Bladder microvascular endothelial cell (primary cell): ENCODE measurements around the gene MFSD8. TPM values are rescaled to one million over a fixed set of nuclear protein-coding genes. Genes with fewer than 3 reads are reported as not detected.

ENCODE experiments used
- total RNA-seq: library from RNA; depleted of rRNA; stranded (reverse); fragments of >200 nt; gene quantifications from 2 replicates; pipeline ENCODE4 v1.2.3, GENCODE V29; 2014

The MFSD8 gene, protein sequence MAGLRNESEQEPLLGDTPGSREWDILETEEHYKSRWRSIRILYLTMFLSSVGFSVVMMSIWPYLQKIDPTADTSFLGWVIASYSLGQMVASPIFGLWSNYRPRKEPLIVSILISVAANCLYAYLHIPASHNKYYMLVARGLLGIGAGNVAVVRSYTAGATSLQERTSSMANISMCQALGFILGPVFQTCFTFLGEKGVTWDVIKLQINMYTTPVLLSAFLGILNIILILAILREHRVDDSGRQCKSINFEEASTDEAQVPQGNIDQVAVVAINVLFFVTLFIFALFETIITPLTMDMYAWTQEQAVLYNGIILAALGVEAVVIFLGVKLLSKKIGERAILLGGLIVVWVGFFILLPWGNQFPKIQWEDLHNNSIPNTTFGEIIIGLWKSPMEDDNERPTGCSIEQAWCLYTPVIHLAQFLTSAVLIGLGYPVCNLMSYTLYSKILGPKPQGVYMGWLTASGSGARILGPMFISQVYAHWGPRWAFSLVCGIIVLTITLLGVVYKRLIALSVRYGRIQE
- 10.2 and 24.3 TPM in 2 replicates for total RNA-seq

DNA sequence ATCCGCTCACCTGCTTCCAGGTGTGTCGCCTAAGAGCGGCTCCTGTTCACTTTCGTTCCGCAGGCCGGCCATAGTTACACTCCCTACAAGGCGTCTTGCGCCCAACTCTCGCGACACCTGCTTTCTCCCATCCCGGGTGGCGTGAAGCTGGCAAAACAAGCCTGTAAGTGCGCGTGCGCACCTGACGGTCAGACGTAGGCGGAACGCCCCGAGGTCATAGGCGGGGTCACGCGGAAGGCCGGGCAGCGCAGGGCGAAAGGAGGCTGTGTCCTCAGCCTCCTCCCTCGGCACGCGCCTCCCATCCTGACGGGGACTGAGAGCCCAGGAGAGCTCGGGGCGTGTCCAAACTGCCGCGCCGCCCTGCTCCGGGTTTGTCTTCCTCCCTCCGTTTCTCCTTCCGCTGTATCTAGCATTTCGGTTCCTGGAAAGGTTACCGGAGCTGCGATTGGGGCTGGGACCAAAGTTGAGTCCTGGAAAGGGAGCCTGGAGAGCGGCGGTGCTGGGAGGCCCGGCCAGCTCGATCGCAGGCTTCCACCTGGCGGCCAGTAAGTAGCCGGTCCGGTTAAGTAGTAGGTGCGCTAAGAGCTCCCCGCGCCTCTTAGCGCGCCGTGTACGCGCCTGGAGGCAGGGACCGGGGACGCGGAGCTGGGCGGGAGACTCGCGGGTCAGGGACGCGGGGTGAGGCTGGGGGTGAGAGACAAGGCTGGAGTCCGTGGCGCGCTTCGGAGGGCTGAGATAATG lies at the start of gene MFSD8, which contains the start of gene ABHD18:
Gene MFSD8, minus strand, starts transcription at position 112 of the 741 bp plus-strand sequence. Its CDS starts 40 bp downstream, at position 72.
Gene ABHD18, plus strand, starts transcription at position 345 of the 741 bp plus-strand sequence. CDS start 17,550 bp downstream, outside the sequence.

DNA sequence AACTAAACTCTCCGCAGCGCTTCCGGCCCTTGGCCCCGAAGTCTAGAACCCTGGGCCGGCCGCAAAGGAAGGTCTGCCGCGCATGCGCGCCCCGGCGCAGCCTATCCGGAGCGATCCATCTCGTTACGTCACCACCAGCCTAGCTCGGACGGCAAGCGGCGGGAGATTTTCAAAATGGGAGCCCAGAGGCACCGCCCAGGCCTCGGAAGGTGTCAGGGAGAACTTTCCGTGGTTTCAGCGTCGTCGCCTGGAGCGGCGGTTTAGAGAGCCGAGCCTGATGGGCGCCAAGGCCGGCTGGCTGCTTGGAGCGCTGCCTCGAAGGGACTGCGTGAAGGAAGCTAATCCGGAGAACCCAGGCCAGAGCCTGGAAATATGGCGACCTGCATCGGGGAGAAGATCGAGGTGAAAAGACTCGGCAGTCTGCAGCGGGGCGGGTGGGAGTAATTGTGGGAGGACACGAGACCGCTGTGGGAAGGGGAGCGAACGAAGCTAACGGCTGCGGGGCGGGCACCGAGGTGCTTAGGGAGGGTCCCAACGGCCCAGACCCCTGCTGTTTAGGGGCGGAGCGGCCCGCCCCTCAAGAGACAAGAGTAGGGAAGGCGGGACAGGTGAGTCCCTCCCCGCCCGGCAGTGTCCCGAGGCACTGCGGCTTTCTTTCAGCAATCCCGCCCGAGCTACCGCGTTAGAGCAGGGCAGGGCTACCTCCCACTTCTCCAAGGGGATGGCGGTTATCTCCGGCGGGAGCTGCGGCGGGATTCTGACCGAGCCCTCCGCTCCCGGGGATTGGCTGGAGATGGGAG lies 84.0 kb downstream of the MFSD8 start, which contains the start of gene PLK4:
Gene PLK4, plus strand, starts transcription at position 131 of the 800 bp plus-strand sequence. Its CDS starts 242 bp downstream, at position 373.

Other genes starting within 250 kb of the MFSD8 start
- not detected in 2 replicates for gene SLC25A31, start 234.8 kb downstream of the MFSD8 start, total RNA-seq
- gene HSPA4L, start 182.9 kb downstream of the MFSD8 start, total RNA-seq = 2.4 and 14.5 TPM in 2 replicates
- gene PLK4, start 84.3 kb downstream of the MFSD8 start, total RNA-seq = 14.0 and 17.5 TPM in 2 replicates
- gene ABHD18, start 233 bp upstream of the MFSD8 start, total RNA-seq = 4.9 and 8.6 TPM in 2 replicates
- 16.7 and 35.9 TPM in 2 replicates for gene LARP1B, start 96.1 kb upstream of the MFSD8 start, total RNA-seq